ENCODE measurements around the gene CST9L.

CST9L gene

DNA sequence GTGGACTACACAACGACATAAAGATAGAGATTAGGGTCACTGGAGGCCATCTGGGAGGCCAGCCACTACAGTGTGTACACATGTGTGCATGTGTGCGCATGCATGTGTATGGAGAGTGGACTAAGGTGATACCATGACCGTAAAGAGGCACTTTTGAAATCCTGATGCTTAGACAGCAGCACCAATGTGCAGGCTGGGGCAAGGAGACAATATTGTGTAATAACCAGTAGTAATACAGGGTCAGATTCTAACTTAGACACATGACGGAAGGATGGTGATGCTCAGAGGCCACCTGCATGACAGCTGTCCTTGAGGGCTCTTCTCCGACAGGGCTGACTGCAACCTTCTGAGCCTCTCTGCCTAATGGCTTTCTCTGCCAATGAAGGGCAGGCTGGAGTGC lies 25.5 kb downstream of the CST9L start:
- no peak for DNase-seq

DNA sequence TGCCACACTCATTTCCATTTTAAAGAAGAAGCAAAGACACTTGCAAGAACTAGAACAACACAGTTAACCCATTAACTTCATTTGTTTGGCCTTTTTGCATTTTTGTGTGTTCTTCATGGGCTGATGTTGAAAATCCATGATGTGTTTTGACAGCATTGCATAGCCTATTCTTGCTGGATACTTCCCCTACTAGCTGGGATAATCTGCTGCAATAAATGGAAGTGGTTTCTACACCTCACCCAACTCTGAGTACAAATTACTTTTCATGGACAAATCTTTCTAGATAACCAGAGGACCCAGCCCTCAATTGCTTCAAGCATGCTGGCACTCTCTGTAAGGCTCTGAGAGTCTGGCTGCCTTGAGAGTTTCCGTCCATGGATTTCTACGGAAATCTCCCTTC lies 26.5 kb downstream of the CST9L start:
- DNase-seq: no peak

- no peak for DNase-seq
Observed at GRCh38 chr20:23541330-23541729, 27.0 kb downstream of the CST9L start.

- DNase-seq: no peak
Observed at GRCh38 chr20:23540624-23541023, 27.7 kb downstream of the CST9L start.

- no peak for DNase-seq
Observed at GRCh38 chr20:23537030-23537429, 31.3 kb downstream of the CST9L start.

- no peak for DNase-seq
Observed at GRCh38 chr20:23536328-23536974, 31.8 kb downstream of the CST9L start.

DNA sequence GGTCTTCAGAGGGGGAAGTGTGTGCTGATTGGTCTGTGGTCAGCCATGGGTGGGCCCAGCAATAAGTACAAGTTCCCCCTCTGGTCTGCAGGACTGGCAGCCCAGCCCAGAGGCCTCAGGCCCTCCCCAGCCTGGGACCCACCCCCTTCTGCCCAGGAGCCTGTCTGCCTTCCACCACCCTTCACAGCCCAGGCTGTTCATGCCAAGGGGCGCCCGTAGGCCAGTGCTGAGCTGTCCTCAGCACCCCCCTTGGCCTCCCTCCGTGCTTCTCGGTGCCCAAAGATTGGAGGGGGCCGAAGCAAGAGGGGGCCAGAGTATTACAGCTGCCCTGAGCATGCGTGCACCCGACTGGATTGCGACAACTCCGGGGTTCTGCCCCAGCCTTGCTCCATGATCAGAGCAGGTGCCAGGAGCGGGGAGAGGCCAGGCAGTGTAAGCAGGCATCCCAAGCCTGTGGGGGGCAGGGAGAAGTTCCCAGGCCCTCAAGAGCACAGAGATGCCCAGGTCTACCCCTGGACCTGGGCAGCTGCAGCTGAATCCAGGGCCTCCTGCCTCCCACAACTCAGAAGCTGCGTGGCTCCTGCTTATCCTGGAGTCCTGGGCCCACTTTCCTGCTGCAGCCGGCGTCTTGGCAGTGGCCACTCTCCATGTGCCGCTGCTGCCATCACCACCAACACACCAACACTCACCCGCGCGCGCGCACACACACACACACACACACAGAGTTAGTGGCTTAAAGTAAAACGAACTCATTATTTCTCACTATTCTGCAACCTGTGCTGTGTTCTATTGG lies 33.3 kb downstream of the CST9L start:
- DNase-seq: no peak

- DNase-seq: no peak
Observed at GRCh38 chr20:23533161-23533560, 35.1 kb downstream of the CST9L start.

- DNase-seq: no peak
Observed at GRCh38 chr20:23532533-23532932, 35.8 kb downstream of the CST9L start.

- no peak for DNase-seq
Observed at GRCh38 chr20:23530937-23531567, 37.2 kb downstream of the CST9L start.

GRCh38 chr20:23528867-23529431 lies 39.3 kb downstream of the CST9L start:
- DNase-seq: no peak

- no peak for DNase-seq
Observed at GRCh38 chr20:23526850-23527249, 41.4 kb downstream of the CST9L start.

DNA sequence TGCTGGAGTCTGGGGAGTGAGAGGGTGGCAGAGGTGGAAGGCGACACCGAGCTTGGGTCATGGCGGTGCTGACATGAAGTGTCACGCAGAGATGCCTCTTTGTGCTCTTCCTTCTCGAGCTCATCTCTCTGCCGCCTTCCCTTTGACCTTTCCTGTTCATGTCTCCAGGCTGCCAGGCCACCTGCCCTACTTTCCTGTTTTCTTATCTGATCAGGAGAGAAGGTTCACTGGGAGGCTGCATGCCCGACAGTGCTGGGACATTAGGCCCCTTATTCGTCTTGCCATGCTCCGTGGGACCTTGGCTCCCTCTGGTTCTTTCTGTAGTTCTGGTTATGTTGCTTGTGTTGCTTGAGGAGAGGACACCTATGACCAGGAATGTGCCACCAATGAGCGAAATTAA lies 44.1 kb downstream of the CST9L start:
- DNase-seq: no peak

GRCh38 chr20:23520185-23520584 lies 48.1 kb downstream of the CST9L start:
- DNase-seq: no peak

GRCh38 chr20:23519556-23519955 lies 48.7 kb downstream of the CST9L start:
- no peak for DNase-seq

DNA sequence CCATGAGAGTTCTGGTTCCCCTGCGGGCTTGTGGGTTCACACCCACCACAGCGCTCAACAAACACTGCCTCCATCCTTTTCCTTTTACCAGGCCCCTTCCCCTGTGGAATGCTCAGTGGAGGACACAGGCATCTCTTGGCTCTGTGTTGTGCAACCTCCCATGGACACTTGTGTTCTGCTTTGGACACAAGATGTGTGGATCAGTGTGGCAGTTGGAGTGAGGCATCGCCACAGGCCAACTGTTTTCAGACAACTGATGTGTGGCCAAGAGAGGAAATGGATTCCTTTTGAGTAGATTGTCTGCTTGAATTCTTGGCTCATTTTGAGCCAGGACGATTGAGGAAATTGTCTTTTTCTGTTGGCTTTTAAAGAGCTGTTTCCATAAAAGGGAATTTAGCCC lies 50.6 kb downstream of the CST9L start:
- no peak for DNase-seq

GRCh38 chr20:23515250-23515939 lies 52.9 kb downstream of the CST9L start:
- DNase-seq: no peak

DNA sequence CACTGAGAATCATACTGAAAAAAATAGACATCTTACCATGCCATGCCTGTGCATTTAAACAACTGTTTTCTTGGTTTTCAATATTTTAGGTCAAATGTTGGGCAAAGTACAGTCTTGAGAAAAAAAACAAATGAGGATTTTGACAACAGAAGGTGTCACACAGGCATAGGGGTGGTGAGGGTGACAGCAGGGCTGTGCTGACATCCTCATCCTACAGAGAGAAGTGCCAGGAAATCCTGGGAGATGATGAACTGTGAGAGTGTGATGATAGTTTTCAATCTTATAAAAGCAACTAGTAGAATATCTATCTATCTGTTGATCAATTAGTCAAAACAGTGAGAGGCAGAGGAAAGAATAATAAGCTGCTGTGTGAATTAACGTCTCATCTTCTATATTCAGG lies 53.4 kb downstream of the CST9L start:
- no peak for DNase-seq

Measured in activated CD4-positive, alpha-beta T cell treated with anti-CD3 and anti-CD28 coated beads for 4 hours (primary cell).